HG03064 (cell line): ENCODE results near the gene ISG20.

Experiments
- ATAC-seq: cut with Tn5 transposase; IDR thresholded peaks from one replicate; pipeline ENCODE4 v1.9.1; 2021; ENCODE audit warnings: low read depth; ENCODE audit not compliant: unreplicated experiment

ISG20 gene

DNA sequence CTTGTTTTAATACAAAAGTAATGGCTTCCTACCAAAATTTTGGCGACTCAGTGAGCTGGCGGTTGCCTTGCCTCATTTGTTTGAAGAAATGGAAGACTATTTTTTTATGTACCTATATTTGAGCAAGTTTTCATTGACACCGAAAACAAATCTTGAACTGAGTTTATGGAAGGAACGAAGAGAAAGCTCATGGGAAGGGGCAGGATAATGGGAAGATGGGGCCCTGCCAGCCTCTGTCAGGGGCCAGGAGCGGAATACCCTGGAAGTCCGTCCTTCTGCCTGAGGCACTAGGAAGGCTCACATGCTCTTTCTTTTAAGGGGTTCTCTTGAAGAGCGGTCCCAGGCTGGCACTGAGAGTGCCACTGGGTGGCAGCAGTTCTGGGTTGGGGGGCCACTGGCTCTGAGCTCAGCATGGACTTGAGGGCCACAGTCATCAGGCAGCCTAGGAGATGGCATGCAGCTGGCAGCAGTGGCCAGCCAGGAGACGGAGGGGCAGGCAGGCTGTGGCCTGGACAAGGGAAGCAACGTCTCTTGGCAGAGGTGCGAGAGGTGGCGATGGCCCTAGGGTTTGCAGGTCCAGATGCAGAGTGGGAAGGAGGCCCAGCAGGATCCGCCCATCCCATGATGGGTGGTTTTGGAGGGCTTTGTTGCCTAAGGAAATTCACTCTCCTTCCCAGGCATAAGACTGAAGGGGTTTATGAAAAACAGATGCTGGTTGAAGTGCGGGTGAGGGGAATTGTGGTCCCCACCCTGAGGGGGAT, 41.6 kb downstream of the ISG20 start:
- ATAC-seq, result no peak

DNA sequence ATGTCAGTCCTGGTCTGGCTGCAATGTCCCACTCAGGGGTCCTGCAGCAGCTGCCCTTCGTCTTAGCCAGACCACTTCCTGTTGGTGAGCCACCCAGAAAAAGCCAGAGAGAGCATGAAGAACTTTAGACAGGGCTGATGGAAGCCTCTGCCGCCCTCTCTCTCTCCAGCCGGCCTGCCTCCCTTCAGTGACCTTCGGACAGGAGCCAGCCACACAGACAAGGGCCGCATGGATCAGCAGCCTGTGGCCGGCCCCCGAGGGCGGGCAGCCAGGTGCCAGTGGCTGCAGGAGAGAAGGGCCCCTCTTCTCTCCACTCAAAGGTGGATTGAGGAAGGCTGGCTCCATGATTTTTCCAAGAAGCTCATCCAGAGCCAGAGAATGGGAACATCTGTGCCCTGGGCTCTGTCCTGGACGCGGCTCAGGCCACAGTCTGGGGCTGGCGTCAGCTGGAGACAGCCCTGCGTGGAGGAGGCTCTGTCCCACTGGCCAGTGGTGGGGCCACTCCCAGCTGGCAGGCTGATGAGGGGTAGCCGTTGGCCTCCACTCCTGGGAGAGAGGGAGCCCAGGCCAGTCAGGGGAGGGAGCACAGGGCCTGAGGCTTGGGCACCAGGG, 42.9 kb downstream of the ISG20 start:
- no peak for ATAC-seq

DNA sequence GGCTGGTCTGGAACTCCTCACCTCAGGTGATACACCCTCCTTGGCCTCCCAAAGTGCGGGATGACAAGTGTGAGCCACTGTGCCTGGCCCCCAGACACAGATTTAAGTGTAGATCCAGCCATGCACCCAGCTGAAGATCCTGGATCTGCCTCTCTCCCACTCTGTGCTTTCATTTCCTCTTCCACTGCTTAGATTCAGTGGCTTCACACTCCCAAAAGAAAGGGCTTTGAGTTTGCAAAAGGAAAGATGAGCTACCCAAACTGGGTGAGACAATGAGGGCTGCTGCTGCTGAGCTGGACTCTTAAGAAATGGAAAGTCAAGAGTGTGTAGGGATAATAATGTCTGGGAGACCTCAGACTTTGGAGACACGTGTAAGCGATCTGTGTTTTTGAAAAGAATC, 45.5 kb downstream of the ISG20 start:
- ATAC-seq, result no peak

DNA sequence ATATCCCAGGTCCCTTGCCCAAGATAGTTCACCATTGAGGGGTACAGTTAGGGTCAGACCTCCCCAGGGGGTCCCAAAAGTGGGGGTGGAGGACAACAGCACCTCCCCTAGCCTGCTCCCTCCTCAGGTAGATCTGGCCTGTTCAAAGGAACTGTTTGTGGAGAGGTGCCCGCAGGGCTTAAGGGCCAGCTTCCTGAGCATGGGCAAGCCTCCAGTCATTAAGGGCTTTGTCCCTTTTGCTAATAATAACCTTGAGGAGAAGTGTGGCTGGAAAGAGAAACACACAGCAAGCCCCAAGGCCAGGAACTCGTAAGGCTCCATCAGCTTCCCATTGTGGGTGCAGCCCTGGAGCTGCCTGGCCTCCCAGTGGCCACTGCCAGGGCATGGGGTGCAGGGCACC, 47.4 kb downstream of the ISG20 start:
- ATAC-seq, result no peak

DNA sequence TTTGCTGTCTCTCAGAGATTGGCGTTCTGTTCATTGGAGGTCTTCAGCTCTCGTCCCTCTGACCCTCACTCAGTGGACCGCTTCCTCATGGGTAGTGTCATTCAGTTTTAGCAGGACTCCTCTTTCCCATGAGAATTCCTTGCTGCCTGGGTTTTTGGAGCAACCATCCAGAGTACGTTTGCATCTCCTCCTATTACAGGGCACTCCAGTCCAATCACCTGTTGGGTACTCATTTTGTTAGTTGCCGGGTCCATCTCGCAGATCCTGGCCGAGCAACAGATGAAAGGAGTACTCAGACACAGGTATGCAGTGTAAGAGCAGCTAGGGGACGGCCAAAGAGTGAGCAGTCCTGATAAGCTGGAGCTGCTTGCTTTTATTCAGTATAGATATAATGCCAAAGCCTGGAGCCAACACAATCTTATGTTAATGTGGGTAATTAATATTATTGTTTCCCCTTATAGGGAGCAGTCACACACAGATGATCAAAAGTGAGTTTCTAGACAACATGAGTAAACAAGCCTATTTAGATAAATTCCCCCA, 49.6 kb downstream of the ISG20 start:
- no peak for ATAC-seq

DNA sequence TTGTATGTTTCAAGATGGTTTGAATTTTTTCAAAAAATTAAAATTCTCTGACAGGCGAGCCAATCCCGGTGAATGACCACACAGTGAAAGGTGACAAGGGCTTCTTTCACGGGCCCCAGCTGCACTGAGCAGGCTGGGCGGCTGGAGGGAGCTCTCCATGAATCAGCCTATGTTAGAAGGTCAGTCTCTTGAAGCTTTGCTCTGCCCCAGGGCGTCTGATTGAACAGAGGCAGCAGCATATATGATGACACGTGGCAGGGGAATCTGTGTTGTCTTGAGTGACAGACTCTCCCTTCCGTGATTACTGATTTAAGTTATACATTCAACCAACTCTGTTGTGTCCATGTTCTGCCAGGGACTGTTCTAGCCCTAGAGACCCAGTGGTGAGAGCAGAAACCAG, 51.5 kb downstream of the ISG20 start:
- no peak for ATAC-seq

DNA sequence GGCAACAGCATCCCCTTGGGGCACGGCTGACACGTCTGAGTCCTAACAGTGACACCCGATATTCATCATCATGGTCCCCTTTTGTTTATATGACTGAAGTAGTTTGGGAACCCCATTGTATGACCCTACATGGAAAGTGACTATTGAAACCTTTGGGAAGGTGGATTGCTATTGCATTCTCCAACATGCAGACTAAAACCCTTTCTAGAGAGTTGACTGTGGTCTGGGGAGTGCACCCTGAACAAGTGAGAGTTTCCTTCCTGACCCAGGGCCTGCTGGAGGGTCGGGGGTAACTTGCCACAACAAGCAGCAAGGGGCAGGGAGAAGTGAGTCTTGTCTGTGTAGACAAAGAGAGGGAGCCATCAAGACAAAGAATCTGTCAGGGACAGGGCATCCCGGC, 54.4 kb downstream of the ISG20 start:
- ATAC-seq, result no peak

DNA sequence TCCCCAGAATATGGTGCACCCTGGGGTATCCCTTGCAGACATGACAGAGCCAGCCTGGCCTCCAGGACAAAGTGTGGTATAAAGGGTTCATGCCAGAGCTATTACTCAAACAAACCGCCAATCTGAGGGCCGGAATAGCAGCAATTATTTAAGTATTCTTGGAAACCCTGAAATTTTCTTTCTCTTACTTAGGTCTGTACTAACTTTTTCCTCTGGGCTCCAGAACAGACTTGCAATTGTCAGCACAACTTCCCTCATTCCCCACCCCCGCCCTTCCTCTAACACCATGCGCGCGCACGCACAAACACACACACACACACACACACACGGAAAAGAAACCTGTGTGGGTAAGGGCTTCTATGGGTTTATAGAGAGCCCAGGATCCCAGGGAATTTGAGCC, 56.3 kb downstream of the ISG20 start:
- ATAC-seq, result no peak

DNA sequence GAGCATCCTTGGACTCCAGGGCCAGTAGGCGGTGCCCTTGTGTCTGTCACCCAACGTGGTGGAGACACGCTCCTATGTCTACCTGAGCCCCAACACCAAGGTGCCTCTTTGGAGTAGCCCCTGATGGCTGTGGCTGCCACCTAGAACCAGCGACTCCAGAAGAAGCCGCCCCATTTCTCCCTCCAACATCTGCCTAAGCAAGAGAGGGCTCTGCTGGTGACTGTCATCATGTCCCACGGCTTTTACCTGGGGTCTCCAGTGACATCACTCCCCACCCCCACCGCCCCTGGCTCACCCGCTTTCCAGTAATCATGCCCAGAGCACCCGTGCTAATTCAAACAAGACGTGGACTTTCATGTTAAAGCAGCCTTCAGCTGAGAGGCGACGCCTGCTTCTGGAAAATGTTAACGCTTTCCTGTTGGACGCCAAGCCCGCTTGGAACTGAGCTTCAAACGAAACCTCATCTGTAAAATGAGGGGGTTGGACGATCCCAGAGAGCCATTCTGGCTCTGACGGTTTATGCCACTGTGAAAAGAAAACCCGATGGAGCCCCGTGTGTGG, 57.0 kb downstream of the ISG20 start:
- ATAC-seq, result no peak

DNA sequence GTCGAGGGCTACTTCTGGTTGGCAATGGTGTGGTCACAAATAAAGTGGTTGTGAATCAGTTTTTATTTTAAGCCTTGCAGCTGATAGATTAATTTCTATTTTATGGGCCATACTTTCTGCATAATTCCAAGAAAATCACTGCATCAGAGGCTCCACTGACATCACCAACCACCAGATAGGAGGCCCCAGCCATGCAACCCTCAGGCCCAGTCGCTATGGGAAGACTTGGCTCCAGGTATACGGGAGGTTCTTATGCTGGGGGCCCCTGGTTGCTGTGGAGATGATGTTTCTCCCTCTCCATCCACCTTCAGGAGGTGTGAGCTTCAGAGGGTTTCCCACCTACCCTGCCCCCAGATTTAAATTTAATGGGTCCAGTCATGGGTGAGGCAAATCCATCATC, 57.4 kb downstream of the ISG20 start:
- ATAC-seq, result no peak

DNA sequence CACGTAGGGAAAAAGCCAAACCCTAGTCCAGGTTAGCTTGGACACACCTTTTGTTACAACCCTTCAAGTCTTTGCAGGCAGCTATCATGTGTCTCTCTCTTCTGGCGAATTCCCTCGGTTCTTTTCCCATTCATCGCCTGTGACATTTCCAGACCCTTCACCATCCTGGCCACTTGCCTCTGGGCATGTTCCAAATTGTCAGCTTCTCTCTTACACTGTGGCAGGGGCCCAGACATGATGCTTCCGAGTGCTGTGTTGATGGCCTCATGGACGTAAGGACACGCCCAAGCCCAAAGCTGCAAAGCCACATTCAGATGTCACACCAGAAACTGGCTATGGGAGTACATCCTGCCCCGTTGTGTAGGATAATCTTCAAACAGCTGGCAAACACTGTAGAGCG, 58.5 kb downstream of the ISG20 start:
- ATAC-seq, result no peak

DNA sequence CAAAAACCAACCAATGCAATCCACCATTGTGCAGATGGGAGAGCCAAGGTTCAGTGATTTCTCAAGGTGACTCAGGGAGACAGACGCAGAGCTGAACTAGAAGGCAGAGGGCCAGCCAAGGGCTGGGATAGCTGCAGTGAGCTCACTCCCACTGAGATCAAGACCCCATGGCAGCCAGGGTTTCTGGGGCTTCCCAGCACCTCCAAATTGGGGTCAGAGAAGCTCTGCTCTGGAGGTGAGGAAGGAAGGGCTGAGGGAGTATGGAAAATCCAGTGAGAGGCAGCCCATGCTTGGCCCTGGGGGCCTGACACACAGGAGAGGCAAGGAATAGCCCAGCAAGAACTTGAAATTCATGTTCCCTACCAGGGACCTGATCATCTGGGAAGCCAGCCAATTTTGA, 61.0 kb downstream of the ISG20 start:
- ATAC-seq, result no peak

DNA sequence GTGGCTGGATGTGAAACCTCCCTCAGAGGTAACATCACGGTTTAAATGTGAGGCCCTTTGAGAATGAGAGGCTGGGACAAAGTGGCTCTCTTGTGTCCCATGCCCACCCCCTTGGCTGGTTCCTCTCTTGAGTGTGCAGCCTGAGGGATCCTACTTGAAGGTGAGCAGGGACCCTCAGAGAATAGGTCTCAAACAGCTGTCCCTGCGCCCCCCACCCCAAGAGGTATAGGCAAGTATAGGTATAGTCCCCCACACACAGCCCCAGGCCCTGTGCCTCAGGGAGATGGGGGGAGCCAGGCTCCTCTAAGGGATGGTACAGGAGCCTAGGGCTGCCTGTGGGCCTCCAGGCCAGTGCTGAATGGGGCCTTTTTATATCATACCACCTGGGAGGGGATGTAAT, 61.9 kb downstream of the ISG20 start:
- no peak for ATAC-seq

DNA sequence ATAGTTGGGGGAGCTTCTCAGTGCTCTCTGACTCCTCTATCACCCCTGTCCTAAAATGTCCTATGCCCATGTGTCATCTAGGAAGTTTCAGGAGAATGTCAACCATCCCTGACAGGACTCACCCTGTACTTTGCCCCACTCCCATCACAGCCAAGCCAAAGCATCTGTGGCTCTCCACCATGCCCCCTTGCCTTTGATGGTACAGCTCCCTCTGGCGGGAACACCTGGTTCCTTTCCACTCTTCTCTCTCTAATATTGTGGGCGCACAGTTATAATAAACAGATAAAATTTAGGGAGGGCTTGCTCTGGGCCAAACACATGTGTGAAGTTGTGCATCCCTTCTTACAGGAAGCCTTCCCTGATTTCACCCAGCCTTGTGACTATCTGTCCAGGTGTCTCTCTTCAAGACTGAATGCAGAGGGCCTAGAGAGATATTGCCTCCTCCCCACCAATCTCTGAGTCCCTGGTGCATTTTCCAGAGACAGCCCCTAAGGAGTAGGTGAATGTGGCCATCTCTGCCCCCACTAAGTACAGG, 62.8 kb downstream of the ISG20 start:
- ATAC-seq, result no peak

DNA sequence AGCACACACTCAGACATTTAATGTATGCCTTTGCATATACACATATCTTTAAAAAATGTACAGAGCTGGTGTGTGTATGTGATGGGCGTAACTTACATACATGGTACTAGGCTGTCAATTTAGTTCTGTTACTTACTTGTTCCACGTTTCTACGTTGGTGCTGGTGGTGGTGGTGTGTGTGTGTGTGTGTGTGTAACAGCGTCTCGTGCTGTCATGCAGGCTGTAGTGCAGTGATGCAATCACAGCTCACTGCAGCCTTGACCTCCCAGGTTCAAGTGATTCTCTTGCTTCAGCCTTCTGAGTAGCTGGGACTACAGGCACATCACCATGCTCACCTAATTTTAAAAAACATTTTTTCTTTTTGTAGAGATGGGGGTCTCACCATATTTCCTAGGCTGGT, 64.2 kb downstream of the ISG20 start:
- ATAC-seq, result no peak

DNA sequence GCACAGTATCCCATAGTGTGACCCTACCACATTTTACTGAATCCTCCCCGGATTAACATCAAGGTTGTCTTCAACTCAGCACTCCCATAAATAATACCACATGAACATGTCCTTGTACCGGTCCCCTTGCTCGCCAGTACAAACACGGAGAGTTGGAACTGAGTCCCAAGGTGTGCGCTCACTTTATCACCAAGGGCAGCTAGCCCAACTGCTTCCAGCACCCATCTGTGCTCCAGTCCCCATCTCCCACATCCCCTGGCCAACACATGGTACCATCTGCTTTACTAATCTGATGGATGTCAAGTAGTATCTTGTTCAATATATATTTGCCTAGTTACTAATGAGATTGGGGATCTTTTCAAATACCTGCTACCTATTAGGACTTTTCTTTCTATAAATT, 64.7 kb downstream of the ISG20 start:
- no peak for ATAC-seq

DNA sequence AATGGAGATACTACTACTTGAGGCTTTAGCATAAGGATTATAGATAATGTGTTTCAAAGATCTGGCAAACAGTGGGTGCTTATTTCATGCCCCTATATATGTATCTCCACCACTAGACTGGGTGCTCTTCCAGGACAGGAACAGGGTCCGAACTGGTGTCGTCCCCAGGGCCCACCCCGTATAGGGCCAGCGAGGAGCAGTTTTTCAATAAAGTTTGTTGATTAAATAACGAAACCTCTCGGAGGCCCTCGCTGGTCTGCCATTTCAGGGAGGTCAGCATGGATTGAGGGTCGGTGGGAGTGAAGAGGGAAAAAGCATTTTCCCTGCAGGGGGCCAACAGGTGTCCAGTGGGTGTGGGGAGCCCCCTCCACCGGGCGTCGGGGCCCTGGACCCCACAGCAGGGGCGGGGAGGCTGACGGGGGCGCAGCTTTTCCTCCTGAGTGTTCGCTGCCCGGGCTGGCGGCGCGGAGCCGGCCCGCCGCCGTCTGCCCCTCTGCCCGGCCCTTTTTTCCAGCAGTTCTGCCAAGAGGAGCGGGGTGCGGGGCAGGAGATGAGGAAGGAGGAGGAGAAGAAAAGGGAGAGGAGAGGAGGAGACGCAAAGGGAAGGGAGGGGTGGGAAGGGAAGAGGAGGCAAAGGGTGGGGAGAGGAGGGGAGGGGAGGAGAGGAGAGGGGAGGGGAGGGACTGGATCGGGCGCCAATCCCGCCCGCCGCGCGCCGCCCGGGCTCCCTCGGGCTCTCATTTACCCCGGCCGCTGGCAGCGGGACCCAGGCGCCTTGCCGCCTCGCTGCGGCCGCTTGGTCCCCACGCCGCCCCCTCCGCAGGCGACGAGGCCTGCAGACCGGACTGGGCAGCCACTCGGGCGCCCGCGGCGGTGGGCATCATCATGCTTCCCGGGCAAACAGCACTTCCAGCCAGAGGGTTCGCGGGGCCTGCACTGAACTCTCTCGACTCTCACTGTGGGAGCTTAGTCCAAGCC, 66.3 kb downstream of the ISG20 start:
- no peak for ATAC-seq

DNA sequence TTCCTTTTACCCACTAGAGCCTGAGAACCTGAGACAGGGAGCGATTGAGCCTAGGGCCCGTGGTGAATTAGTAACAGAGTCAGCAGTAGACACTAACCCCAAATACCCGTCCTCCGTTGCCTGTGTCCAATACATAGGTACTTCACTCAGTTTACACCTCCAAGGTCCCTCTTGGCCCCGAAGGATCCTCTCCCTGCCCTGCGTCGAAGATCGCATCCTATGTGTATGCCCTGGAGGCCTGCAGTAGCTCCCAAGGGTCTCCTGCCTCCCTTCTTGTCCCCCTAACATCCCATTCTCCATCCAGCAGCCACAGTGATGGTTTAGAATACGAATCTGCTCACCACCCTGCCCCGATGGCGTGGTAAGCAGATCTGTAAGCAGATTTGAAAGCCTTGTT, 67.0 kb downstream of the ISG20 start:
- no peak for ATAC-seq
